ENCODE measurements around the gene TBC1D10A.

The TBC1D10A gene

GRCh38 chr22:30326706-30327362 is at the start of gene TBC1D10A:
TSS of gene TBC1D10A (minus strand) at chr22:30326941. CDS start at chr22:30326881, 60 bp downstream.
- DNase-seq (ENCODE audit: low read depth), result peak; percentile 85

GRCh38 chr22:30375312-30375849 is 48.6 kb upstream of the TBC1D10A start:
- DNase-seq (ENCODE audit: low read depth), result no peak

DNA sequence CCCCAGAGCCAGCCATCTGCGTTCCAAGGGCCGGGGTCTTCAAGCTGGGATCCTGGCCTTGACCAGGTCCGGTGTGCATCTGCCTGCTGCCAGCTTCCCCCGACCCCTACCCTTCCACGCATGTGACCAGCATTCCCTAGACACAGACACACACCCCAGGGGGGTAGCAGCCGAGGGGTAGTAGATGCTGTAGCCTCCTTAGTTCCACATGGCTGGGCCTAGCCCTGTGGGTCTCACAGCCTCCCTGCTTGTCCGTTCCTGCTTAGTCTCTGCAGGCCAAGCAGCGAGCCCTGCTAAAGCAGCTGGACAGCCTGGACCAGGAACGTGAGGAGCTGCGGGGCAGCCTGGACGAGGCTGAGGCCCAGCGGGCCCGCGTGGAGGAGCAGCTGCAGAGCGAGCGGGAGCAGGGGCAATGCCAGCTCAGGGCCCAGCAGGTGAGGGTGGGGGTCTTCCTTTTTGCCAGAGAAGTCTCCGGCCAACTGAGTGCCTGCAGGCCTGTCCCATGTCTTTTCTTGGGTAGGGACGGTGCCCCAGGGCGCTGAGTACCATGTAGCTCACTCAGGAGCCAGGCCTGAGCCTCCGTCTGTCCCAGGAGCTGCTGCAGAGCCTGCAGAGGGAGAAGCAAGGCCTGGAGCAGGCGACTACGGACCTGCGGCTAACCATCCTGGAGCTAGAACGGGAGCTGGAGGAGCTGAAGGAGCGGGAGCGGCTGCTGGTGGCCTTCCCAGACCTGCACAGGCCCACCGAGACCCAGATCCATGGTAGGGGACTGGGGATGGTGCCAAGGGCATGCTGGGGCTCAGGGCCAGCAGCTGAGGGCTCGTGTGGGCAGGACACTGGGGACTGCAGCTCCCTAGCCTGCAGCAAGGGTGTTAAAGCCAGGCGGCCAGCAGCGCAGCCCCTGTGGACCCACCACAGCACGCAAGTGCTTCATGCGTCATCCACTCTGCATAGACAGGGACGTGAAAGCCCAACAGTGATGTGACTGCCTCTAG is 46.9 kb upstream of the TBC1D10A start:
- no peak for DNase-seq (ENCODE audit: low read depth)

DNA sequence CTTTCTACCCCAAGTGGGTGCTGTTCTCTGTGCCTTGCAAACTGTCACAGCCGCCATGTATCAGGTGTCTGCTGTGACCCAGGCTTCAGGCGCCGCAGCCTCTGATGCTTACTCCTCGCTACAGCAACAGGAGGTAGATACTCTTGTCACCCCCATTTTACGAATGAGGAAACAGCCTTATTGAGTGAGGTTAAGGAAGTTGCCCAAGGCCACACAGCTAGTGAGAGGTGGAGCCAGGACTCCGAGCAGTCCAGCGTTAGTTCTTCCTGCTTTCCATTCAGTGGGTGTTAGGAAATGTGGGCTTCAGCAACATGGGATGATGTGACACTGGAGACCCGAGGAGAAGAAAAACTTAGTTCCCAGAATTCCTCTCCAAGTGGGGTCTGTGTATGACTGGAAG is 46.2 kb upstream of the TBC1D10A start:
- DNase-seq (ENCODE audit: low read depth), result no peak

GRCh38 chr22:30371981-30372380 is 45.2 kb upstream of the TBC1D10A start:
- no peak for DNase-seq (ENCODE audit: low read depth)

GRCh38 chr22:30371321-30371720 is 44.6 kb upstream of the TBC1D10A start:
- DNase-seq (ENCODE audit: low read depth), result no peak

- DNase-seq (ENCODE audit: low read depth), result no peak
Observed at GRCh38 chr22:30370641-30371230, 44.0 kb upstream of the TBC1D10A start.

DNA sequence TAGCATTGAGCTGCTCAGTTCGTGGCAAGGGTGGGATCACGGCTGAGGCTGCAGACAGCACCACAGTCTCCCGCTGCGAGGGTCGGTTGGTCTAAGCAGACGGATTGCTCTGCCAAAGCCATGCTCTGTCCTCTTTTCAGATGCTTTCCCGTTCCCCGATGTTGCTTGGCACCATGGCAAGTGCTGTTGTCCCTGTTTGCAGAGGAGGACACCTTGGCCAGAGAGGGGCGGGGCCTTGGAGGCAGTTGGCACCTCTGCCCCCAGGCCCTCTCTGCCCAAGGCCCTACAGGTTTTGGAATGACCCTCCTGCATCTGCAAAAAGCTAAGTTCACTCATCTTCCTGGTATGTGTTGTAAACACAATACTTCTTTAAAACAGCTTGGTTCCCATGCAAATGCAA is 41.7 kb upstream of the TBC1D10A start:
- no peak for DNase-seq (ENCODE audit: low read depth)

GRCh38 chr22:30365891-30366290 is 39.1 kb upstream of the TBC1D10A start:
- no peak for DNase-seq (ENCODE audit: low read depth)

GRCh38 chr22:30362651-30363281 is 36.0 kb upstream of the TBC1D10A start:
- no peak for DNase-seq (ENCODE audit: low read depth)

GRCh38 chr22:30361916-30362650 is 35.3 kb upstream of the TBC1D10A start:
- DNase-seq (ENCODE audit: low read depth), result no peak

DNA sequence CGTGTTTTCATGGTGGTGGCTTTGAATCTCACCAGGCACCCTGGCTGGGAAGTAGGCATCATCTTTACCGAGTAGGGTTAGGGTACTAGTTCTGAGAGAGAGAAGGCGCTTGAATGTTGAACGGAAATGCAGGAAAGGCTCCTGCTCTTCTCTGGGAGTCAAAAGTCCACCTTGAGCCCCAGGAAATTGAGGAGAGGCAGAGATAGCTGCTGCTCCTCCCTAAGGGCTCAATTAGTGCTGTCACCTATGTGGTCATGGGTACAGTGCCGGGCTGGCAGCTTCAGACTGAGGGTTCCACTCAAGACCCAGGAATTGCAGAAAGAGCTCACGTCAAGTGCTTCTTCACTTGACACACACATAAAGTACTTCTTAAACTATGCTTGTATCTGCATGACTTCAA is 31.8 kb upstream of the TBC1D10A start:
- DNase-seq (ENCODE audit: low read depth), result no peak

DNA sequence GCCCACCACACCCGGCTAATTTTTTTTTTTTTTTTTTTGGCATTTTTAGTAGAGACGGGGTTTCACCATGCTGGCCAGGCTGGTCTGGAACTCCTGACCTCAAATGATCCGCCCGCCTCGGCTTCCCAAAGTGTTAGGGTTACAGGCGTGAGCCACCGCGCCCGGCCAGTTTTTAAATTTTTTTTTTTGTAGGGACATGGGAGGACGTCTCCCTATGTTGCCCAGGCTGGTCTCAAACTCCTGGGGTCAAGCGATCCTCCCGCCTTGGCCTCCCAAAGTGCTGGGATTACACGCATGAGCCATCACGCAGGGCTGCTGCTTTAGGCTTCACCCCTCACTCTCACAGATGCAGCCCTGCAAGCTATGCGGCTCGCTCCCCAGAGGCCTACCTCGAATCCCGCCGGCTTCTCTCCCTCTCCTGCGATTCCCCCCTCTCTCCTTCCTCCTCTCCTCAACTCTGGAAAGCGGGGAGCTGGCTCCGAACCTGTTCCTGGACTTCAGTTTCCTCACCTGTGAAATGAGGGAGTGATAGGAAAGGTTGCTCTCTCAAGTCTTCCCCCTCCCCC is 31.0 kb upstream of the TBC1D10A start:
- no peak for DNase-seq (ENCODE audit: low read depth)

DNA sequence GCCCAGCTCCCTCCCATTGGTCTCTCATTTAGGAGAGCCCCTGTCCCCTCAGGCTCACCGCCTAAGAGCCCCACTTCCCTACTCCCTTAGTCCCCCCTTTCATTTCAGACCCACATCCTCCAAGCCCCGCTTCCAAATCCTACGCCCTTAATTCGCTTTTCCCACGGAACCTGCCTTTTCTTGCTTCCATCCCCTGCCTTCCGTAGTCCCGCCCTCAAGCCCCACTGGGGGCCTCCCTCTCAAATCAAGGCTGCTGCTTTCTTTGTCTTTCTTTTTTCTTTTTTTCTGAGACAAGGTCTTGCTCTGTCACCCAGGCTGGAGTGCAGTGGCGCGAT is 30.5 kb upstream of the TBC1D10A start:
- no peak for DNase-seq (ENCODE audit: low read depth)

- peak; percentile 87 for DNase-seq (ENCODE audit: low read depth)
Observed at GRCh38 chr22:30356449-30357235, 29.9 kb upstream of the TBC1D10A start, which contains the start of the genes CCDC157 and SF3A1. TSS of gene CCDC157 (plus strand) at chr22:30357007. CDS start at chr22:30366001, 8,994 bp downstream. TSS of gene SF3A1 (minus strand) at chr22:30356894. CDS start at chr22:30356792, 102 bp downstream.

DNA sequence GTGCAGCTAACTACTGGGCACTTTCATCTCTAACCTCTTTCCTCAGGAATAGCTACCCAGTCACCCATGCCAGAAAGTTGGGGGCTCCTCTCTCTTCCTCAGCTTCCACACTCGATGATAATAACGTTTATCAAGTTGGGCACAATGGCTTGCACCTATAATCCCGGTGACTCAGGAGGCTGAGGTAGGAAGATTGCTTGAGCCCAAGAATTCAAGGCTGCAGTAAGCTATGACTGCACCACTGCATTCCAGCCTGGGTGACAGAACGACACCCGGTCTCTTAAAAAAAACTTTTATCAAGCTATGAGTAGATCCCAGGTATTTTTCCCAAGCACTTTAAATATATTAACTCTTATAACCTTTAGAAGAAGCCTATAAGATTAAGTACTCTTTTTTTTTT is 27.9 kb upstream of the TBC1D10A start:
- no peak for DNase-seq (ENCODE audit: low read depth)

- DNase-seq (ENCODE audit: low read depth), result peak; percentile 47
Observed at GRCh38 chr22:30351226-30351625, 24.5 kb upstream of the TBC1D10A start.

DNA sequence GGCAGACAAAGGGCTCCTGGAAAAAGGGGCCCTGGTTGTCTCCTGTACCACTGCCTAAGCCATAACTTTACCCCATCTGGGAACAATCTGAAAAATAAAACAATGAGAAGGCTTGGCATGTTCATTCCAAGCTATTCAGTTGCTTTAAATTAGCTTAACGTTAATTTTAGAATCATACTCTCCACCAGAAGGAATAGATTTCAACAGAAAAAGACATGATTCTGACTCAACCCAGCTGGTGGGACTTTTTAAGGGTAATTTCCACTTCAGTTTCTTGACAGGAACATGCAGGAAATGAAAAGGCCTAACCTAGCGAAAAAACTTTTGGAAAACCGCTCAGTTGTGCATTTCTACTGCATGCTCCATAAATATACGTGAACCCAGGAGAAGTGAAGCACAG is 22.1 kb upstream of the TBC1D10A start:
- peak; percentile 78 for DNase-seq (ENCODE audit: low read depth)

DNA sequence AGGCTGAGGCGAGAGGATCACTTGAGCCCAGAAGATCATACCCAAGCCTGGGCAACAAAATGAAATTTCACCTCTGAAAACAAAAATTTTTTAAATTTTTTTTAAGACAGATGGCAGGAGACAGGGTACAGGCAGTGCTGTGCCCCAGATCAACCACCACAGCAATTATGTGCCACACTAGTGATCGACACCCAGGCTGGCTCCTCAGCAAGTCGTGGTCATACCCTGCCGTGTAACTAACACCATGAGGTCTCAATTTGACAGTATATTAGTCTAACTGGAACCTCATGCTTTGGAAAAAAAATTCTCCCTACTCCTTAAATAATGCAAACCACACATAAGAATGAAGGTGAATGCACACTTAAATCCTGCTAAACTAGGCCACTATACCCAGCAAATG is 21.7 kb upstream of the TBC1D10A start:
- no peak for DNase-seq (ENCODE audit: low read depth)

DNA sequence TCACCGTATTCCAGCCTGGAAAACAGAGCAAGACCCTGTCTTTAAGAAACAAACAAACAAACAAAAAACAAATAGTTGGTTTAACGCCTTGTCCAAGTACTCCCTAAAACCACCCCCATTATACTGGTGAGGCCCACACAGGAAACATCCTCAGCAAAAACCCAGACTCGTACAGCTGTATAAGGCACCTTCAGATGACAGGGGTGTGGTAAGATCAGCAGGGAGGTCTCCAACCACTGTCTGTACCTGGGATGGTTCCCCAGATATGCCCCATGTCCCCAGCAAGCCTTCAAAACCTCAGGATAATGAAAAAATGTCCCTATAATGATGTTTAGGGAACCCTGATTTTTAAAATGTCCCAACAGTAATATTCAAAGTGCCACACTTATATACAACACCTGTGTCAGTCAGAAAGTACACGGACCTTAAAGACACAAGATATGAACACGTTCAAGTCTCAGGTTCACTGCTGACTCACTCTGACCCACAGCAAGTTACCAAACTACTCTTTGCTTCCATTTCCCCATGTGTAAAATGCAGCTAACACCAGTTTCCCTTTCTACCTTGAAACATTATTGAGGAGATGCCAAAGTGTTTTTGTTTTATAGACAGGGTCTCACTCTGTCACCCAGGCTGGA is 20.6 kb upstream of the TBC1D10A start:
- no peak for DNase-seq (ENCODE audit: low read depth)

Data from fibroblast of gingiva (primary cell).